ENCODE results near the gene KRTAP10-8.
"Not testable (repeated sequence)": the region's sequence is repeated elsewhere in the genome, so short reads cannot be mapped to it uniquely, and the experiment has no call there.

The KRTAP10-8 gene

DNA sequence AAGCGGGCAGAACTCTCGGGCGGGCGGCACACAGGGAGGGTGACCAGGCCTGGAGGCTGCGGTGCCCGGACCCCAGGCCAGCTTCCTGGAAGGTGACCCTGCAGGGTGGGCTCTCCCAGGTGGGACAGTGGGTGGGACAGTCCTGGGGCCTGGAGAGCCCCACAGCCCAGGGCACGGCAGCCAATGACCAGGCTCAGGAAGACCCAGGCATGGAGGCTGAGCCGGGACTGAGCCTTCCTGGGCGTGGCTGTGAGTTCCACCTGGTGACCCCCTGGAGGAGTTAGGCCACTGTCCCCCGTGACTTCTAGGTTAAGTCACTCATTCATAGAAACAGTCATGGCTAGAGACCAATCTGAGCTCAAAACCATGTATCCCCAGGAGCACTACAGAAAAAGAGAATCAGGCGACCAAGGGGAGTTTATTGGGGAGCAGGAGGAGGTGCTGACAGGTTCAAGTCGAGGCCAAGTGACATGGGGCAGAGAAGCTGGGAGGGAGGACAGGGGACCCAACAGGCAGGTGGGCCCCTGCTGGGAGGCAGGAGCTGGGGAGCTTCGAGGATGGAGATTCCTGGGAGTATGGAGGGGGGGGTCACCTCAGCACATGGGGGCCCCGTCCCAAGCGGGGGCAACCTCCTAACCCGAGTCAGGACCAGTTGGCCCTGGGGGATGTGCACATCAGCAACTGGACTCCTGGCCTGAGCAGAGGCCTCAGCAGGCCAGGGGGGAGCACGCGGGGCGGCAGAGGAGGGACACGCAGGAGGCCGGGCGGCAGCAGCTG lies 32.6 kb upstream of the KRTAP10-8 start:
- no peak for DNase-seq

DNA sequence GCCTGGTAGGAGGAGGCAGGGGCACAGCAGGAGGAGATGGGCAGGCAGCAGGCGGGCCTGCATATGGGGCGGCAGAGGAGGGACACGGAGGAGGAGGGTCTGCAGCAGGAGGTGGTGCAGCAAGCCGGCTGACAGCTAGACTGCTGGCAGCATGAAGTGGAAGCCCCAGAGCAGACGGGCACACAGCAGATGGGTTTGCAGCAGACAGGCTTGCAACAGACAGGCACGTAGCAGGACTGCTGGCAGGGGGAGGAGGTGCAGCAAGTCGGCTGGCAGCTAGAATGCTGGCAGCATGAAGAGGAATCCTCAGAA lies 32.1 kb upstream of the KRTAP10-8 start:
- no peak for DNase-seq

DNA sequence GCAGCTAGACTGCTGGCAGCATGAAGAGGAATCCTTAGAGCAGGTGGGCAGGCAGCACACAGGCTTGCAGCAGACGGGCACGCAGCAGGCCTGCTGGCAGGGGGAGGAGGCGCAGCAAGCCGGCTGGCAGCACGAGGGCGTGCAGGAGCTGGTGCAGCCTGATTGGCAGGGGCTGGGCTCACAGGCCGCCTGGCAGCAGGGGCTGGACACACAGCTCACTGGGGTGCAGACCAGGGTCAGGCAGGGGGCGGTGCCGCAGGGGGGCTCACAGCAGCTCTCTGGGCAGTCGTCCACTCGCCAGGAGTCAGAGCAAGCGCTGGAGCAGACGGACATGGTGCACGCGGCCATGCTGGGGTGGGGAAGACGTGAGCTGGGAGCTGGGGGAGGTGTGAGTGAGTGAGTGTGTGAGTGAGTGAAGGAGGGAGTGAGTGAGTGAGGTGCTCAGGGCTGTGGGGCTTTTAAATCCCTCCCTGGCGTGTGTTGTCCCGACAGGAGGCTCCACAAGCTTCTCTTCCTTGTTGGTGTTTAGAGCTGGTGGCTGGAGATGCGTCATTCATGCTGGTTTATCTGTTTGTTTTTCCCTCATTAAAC lies 31.6 kb upstream of the KRTAP10-8 start, which contains the start of gene KRTAP10-5:
Gene KRTAP10-5, minus strand, starts transcription at position 374 of the 591 bp plus-strand sequence. Its CDS starts 26 bp downstream, at position 348.
- peak; percentile 78 for DNase-seq

DNA sequence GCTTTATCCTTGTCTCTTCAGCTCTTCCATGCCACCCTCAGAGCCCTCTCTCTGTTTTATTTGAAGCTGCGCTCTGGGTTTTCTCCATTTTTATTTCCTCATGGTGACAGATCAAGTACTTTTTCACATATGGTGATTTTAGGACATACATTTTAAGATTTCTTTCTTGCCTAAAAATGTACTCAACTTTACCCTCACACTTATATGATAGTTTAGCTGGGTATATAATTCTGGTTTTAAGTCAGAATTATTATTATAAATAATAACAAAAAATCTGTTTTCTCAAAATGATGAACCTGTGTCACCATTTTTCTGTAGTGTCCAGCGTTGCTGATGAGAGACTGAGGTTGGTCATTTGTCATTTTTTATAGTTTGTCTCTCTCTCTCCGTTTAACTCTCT lies 30.7 kb upstream of the KRTAP10-8 start:
- no peak for DNase-seq

- DNase-seq, result peak; percentile 80
Observed at GRCh38 chr21:44582055-44582454, 29.8 kb upstream of the KRTAP10-8 start.

DNA sequence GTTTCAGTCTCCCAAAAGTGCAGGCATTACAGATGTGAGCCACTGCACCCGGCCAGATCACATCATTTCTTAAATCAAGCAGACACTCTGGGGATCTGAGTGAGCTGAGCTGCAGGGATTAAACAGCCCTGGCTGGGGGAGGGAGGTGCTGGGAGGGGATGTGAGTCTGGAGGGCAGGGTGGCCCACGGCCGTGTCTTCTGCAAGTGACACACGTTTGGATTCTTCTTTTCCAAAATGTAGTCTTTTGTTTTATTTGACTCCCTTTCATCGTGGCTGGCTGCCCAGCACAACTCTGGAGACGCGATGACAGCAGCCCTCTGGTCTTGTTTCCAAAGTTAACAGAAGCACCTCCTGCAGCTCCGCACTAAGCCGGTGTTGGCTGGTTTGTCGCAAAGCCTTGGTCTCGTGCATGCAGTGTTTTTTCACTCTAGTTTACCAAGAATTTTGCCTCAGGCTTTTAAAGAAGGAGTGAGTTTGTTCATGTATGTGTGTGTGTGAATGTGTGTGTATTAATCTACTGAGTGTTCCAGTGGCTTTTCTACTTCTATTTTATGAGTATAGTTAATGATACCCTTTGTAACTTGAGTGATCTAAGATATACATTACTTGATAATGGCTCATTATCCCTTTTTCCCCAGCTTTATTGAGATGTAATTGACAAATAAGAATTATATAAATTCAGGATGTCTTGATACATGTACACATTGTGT lies 28.6 kb upstream of the KRTAP10-8 start:
- peak; percentile 95 for DNase-seq

GRCh38 chr21:44583800-44584147 lies 28.1 kb upstream of the KRTAP10-8 start:
- peak; percentile 88 for DNase-seq

DNA sequence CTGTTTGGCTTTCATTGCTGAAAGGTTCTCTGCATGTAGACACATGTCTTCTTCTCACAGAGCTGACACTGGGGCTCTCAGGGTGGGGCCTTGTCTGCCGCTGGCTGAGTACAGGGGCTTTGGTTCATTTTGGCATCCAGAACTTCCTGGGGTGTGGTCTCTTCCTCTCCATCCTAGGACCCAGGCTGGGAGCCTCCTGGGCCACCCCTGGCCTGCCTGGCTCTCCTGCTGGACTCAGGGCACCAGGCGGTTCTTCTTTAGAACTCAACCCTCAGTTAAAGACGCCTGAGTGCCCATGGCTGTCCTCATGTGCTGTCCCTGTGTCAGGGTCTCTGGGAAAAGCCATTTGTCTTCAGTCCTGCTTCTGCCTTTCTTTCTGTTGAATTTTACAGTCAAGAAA lies 26.0 kb upstream of the KRTAP10-8 start:
- no peak for DNase-seq

- no peak for DNase-seq
Observed at GRCh38 chr21:44589094-44589493, 22.8 kb upstream of the KRTAP10-8 start.

DNA sequence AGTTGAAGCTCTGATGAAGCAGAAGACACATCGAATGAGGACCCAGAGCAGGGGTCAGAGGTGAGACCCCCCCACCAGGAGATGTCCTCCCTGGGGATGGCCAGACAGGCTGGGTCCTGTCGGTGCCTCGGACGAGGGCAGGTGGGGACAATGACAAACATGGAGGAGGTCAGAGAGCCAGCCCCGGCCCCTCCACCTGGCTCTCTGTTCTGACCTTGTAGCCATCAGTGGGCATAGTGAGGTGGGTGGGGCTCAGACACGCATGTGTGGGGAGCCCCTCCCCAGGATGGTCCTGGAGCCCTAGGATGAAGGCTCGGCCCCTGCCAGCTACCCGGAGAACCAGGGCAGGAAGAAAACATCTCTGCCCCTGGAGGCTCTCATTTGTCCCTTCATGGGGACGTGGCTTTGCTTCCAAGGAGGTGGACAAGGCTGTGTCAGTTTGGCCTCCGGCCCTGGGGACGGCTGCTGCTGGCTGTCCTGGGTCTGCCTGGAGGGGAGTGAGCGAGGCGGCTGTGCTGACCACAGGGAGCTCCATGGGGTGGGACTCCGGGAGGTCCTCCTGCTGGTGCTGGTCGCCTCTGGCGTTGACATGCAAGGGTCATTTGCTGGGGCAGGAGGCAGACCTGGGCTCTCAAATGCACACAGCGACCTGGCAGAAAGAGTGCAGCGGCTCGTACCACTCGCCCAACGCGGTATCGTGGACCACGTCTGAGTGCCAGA lies 22.1 kb upstream of the KRTAP10-8 start:
- DNase-seq, result no peak

- DNase-seq, result no peak
Observed at GRCh38 chr21:44590311-44590721, 21.6 kb upstream of the KRTAP10-8 start.

DNA sequence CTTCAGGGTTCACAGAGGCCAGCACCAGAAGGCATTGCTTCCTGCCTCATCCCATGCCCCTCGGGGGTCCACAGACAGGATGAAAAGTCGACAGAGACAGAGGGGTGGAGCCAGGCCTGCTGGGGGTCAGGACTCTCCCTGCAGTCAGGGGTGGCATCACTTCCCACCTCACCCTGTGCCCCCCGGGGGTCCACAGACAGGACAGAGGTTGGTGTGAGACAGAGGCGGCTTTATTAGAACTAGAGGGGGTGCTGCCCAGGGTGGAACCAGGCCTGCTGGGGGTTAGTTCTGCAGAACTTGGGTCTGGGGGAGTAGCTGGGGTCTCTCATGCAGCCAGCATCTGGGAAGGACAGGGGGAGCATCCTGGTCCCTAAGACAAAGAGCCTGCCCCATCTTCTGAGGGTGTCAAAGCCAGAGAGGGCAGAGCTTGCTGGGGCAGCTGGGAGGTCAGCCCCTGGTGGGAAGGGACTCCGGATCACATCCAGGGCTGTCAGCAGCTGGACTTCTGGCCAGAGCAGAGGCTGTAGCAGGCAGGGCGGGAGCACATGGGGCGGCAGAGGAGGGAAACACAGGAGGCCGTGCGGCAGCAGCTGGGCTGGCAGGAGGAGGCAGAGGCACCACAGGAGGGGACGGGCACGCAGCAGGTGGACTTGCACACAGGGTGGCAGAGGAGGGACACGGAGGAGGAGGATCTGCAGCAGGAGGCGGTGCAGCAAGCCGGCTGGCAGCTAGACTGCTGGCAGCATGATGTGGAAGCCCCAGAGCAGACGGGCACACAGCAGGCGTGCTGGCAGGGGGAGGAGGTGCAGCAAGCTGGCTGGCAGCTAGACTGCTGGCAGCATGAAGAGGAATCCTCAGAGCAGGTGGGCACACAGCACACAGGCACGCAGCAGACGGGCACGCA lies 20.7 kb upstream of the KRTAP10-8 start:
- DNase-seq, result peak; percentile 95

DNA sequence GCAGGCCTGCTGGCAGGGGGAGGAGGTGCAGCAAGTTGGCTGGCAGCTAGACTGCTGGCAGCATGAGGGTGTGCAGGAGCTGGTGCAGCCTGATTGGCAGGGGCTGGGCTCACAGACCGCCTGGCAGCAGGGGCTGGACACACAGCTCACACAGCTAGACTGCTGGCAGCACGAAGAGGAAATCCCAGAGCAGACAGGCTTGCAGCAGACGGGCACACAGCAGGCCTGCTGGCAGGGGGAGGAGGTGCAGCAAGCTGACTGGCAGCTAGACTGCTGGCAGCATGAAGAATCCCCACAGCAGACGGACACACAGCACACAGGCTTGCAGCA lies 20.1 kb upstream of the KRTAP10-8 start:
- DNase-seq, result not testable (repeated sequence)

DNA sequence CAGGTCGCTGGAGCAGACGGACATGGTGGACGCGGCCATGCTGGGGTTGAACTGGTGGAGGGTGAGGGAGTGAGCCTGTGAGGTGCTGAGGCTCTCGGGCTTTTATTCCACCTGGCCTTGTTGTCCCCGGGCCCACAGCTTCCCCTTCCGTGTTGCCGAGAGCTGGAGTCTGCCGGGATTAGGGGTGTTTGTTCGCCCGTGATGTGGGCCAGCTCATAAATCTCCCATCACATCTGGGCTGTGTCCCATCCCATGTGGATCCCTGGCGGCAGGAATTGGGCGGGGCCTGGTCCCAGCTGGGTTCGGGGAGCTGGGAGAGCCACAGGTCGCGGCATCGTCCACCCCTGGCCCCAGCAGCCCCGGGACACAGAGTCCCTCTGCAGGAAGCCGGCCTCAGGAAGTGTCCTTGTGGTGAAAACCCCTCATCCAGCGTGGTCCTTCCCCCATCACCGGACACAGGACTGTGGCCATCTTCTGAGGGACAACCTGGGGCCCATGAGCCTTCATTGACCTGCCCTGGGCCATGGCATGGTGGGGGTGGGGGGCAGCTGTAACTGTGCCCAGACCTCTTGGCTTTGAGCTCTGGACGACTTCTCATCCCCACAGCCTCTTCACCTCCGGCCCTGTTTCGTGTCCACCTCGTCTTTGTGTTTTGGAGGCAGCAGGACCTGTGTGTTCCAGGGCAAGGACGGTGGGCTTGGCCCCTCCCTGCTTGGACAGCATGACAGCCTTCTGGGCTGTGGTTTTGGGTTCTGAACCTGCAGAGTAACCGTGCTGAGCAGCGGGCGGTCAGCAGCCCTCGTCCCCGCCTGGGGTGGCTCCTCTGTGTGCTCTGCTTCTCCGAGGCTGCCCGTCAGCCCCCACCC lies 19.2 kb upstream of the KRTAP10-8 start, which contains the start of gene KRTAP10-6:
Gene KRTAP10-6, minus strand, starts transcription at position 60 of the 866 bp plus-strand sequence. Its CDS starts 21 bp downstream, at position 39.
- DNase-seq, result peak; percentile 45

GRCh38 chr21:44593598-44594405 lies 18.1 kb upstream of the KRTAP10-8 start:
- peak; percentile 50 for DNase-seq

- no peak for DNase-seq
Observed at GRCh38 chr21:44594406-44594916, 17.4 kb upstream of the KRTAP10-8 start.

- no peak for DNase-seq
Observed at GRCh38 chr21:44595524-44595923, 16.4 kb upstream of the KRTAP10-8 start.

DNA sequence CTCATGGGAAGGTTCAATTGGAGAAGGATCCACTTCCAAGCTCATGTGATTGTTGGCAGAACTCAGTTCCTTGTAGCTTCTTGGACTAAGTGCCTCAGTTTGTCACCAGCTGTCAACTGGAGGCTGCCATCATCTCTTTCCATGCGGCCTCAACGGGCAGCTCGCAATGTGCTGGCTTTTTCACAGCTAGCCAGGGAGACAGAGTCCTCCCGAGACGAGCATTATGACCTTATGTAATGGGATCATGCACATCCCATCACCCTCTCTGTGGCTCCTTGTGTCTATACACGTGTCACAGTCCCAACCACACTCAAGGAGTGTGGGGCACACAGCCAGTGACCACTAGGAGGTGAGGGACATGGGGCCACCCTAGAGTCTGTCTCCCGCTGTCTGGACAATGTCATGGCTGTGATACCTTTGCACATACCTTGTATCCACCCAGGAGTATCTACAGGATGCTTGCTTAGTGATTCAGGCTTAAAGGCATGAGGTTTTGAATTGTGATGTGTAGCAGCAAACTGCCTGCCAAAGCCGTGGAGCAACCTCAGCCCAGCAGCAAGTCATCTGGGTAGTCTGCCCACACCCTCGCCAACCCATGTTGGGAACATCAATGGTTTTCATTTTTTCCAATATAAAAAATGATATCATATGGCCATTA lies 15.7 kb upstream of the KRTAP10-8 start:
- DNase-seq, result no peak

- peak; percentile 61 for DNase-seq
Observed at GRCh38 chr21:44598061-44598460, 13.8 kb upstream of the KRTAP10-8 start.

Measured in NCI-H69 (cell line).